Trophoblast cell (in vitro differentiated cells and primary cell): ENCODE data around the gene MYL4. TPM values are rescaled to one million over a fixed set of nuclear protein-coding genes. Genes with fewer than 3 reads are reported as not detected.

Experiments used
- DNase-seq, 2 donors: peaks; one replicate each; pipeline ENCODE4 v3.0.0-alpha.2; 2016
- H2AFZ ChIP-seq: 2 replicates; pipeline ENCODE4 v1.6.1; 2013; ENCODE audit warnings: low read length, moderate library complexity, mild to moderate bottlenecking; ENCODE audit not compliant: insufficient read depth, poor library complexity
- H2AK5ac ChIP-seq: 2 replicates; pipeline ENCODE4 v1.6.1; 2013; ENCODE audit warnings: mild to moderate bottlenecking, low read length
- H2BK120ac ChIP-seq: 2 replicates; pipeline ENCODE4 v1.6.1; 2013; ENCODE audit warnings: low read length, mild to moderate bottlenecking, moderate library complexity; ENCODE audit not compliant: insufficient read depth, poor library complexity
- H2BK12ac ChIP-seq: 2 replicates; pipeline ENCODE4 v1.6.1; 2013; ENCODE audit warnings: mild to moderate bottlenecking, low read length, moderate library complexity
- H2BK5ac ChIP-seq: 2 replicates; pipeline ENCODE4 v1.6.1; 2013; ENCODE audit warnings: low read length, low read depth, moderate library complexity, mild to moderate bottlenecking; ENCODE audit not compliant: poor library complexity
- H3K14ac ChIP-seq: 2 replicates; pipeline ENCODE4 v1.6.1; 2013; ENCODE audit warnings: mild to moderate bottlenecking, low read length
- H3K18ac ChIP-seq: 2 replicates; pipeline ENCODE4 v1.6.1; 2013; ENCODE audit warnings: mild to moderate bottlenecking, low read length
- H3K23ac ChIP-seq: 2 replicates; pipeline ENCODE4 v1.6.1; 2013; ENCODE audit warnings: low read length
- H3K27ac ChIP-seq: 2 replicates; pipeline ENCODE4 v1.5.1; 2013; ENCODE audit warnings: low read depth, mild to moderate bottlenecking, inconsistent platforms, low read length, moderate library complexity
- H3K27me3 ChIP-seq: 2 replicates; pipeline ENCODE4 v1.6.1; 2013; ENCODE audit warnings: inconsistent platforms, mild to moderate bottlenecking, low read length, moderate library complexity; ENCODE audit not compliant: insufficient read depth
- H3K36me3 ChIP-seq, 2 experiments: 1 replicate in 1 of 2; 2 replicates in 1 of 2; pipeline ENCODE4 v1.6.1; 2013; ENCODE audit warnings: low read length in 2 of 2, mild to moderate bottlenecking in 2 of 2, moderate library complexity in 1 of 2; ENCODE audit not compliant: insufficient read depth in 2 of 2, control insufficient read depth in 1 of 2
- H3K4ac ChIP-seq: 2 replicates; pipeline ENCODE4 v1.6.1; 2013; ENCODE audit warnings: low read depth, mild to moderate bottlenecking, low read length, moderate library complexity
- H3K4me1 ChIP-seq, 2 experiments: 1 replicate in 1 of 2; 2 replicates in 1 of 2; pipeline ENCODE4 v1.6.1; 2013; ENCODE audit warnings: low read length in 2 of 2, mild to moderate bottlenecking in 2 of 2, moderate library complexity in 1 of 2; ENCODE audit not compliant: insufficient read depth in 2 of 2, control insufficient read depth in 1 of 2
- H3K4me2 ChIP-seq: 2 replicates; pipeline ENCODE4 v1.6.1; 2013; ENCODE audit warnings: inconsistent platforms, mild to moderate bottlenecking, low read length, moderate library complexity
- H3K4me3 ChIP-seq: 2 replicates; pipeline ENCODE4 v1.5.1; 2013; ENCODE audit warnings: mild to moderate bottlenecking, low read depth, low read length, inconsistent platforms
- H3K79me1 ChIP-seq: one replicate; pipeline ENCODE4 v1.6.1; 2013; ENCODE audit warnings: low read length
- H3K79me2 ChIP-seq: 2 replicates; pipeline ENCODE4 v1.6.1; 2013; ENCODE audit warnings: low read length, mild to moderate bottlenecking; ENCODE audit not compliant: control insufficient read depth, insufficient read depth, poor library complexity
- H3K9ac ChIP-seq: 2 replicates; pipeline ENCODE4 v1.6.1; 2013; ENCODE audit warnings: mild to moderate bottlenecking, low read length
- H3K9me3 ChIP-seq: 2 replicates; pipeline ENCODE4 v1.6.1; 2013; ENCODE audit warnings: low read depth, mild to moderate bottlenecking, control low read depth, inconsistent platforms, low read length; ENCODE audit not compliant: insufficient read depth
- H4K12ac ChIP-seq: 2 replicates; pipeline ENCODE4 v1.6.1; 2013; ENCODE audit warnings: low read depth, mild to moderate bottlenecking, low read length, moderate library complexity
- H4K8ac ChIP-seq: 2 replicates; pipeline ENCODE4 v1.6.1; 2013; ENCODE audit warnings: low read depth, mild to moderate bottlenecking, low read length, moderate library complexity
- H4K91ac ChIP-seq: one replicate; pipeline ENCODE4 v1.6.1; 2013; ENCODE audit warnings: low read depth, mild to moderate bottlenecking, low read length, moderate library complexity
- WGBS: extraction: QIAGEN DNeasy Blood & Tissue Kit; methylation state at CpG from one replicate; pipeline ENCODE4 v1.1.7; 2013; ENCODE audit warnings: missing lambda C conversion rate; ENCODE audit not compliant: insufficient read length, insufficient coverage; ENCODE audit errors: extremely low coverage; 5-methylcytosine and 5-hydroxymethylcytosine counted together
- polyA plus RNA-seq: library from polyadenylated mRNA; stranded (reverse); fragments of 200-250 nt; gene quantifications from 2 replicates; pipeline ENCODE4 v1.2.3, GENCODE V29; 2013

The MYL4 gene
- polyA plus RNA-seq, result 12.4 and 12.9 TPM in 2 replicates

- Histone ChIP-seq H3K27ac (no peak within 1 kb of the TSS), H4K91ac (no peak within 1 kb of the TSS), H3K79me1 (peaks cover 6% of the 10 kb centered on the region), H2BK5ac (no peak within 1 kb of the TSS), H3K79me2 (no peaks in the 10 kb centered on the region), H4K12ac (no peak within 1 kb of the TSS), H3K9ac (no peak within 1 kb of the TSS), H2BK120ac (no peak within 1 kb of the TSS), H3K23ac (no peak within 1 kb of the TSS), H3K9me3 (no peaks in the 10 kb centered on the region), H2AFZ (no peak within 1 kb of the TSS), H3K18ac (no peak within 1 kb of the TSS), H3K36me3 (no peaks in the 10 kb centered on the region), H2AK5ac (peak within 1 kb of the TSS; percentile 20), H3K4me2 (peak within 1 kb of the TSS; percentile 6), H3K4me1 (peaks cover 21 to 37% of the 10 kb centered on the region in 2 experiments), H3K27me3 (no peaks in the 10 kb centered on the region), H3K14ac (no peak within 1 kb of the TSS), H2BK12ac (peak within 1 kb of the TSS; percentile 20), H4K8ac (no peak within 1 kb of the TSS), H3K4ac (peak within 1 kb of the TSS; percentile 5), H3K4me3 (no peak within 1 kb of the TSS)
- DNase-seq, result peak in 1 of 2 donors; percentile 23
- no CpG with 5 or more reads among the region's 6 CpGs for WGBS
These were observed at the start of gene MYL4 for GRCh38 chr17:47208744-47209488. TSS of gene MYL4 (plus strand) at chr17:47209348. CDS start at chr17:47209423, 75 bp downstream.

DNA sequence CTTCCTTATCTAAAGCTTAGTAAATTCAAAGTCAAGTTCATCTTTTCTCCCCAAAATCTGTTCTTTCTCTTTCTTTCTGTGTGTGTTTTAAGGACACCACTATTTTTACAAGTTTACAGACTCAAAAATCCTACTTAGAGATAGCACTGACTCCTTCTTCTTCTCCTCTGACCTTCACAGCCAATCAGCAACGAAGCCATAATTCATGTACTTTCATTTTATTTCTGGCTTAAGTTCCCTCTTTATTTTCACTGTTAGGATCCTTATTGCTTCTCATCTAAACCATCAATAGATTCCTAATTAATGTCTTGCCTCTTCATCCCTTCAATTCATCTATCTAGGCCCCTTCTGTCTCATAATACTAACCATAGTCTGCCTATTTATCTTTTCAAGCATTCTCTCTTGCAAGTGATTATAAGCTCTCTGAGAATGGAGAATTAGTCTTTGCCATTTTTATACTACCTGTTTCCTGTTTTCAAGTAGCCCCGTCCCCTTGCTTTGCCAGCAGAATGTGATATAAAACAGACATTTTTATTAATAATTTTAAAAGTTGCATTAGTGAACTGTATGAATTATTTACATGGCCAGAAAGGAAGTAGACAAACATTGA, 47.0 kb upstream of the MYL4 start:
- WGBS, result no CpG with 5 or more reads among the region's 2 CpGs
- Histone ChIP-seq H3K4ac (no peak overlapping the region), H3K36me3 (peaks cover 23 to 27% of the 10 kb centered on the region in 2 experiments), H3K79me1 (no peaks in the 10 kb centered on the region), H3K23ac (no peak overlapping the region), H4K12ac (no peak overlapping the region), H3K18ac (no peak overlapping the region), H3K4me1 (no peaks in the 10 kb centered on the region), H2AFZ (no peak overlapping the region), H3K14ac (no peak overlapping the region), H3K27me3 (no peaks in the 10 kb centered on the region), H3K4me3 (no peak overlapping the region), H3K9me3 (no peaks in the 10 kb centered on the region), H2BK12ac (no peak overlapping the region), H2AK5ac (no peak overlapping the region), H3K79me2 (no peaks in the 10 kb centered on the region), H3K4me2 (no peak overlapping the region), H3K27ac (no peak overlapping the region), H2BK120ac (no peak overlapping the region), H2BK5ac (no peak overlapping the region), H3K9ac (no peak overlapping the region), H4K8ac (no peak overlapping the region), H4K91ac (no peak overlapping the region)
- no peak for DNase-seq

- H3K4me1 ChIP-seq, result no peaks in the 10 kb centered on the region
- H3K14ac ChIP-seq, result no peak overlapping the region
- no peaks in the 10 kb centered on the region for H3K79me1 ChIP-seq
- H3K4me3 ChIP-seq, result no peak overlapping the region
- H2AFZ ChIP-seq, result no peak overlapping the region
- H2BK12ac ChIP-seq, result no peak overlapping the region
- H4K91ac ChIP-seq, result no peak overlapping the region
- no peak overlapping the region for H3K4me2 ChIP-seq
- no CpG with 5 or more reads among the region's 5 CpGs for WGBS
- no peak overlapping the region for H3K9ac ChIP-seq
- H2BK5ac ChIP-seq, result no peak overlapping the region
- no peaks in the 10 kb centered on the region for H3K79me2 ChIP-seq
- H4K12ac ChIP-seq, result no peak overlapping the region
- H3K27me3 ChIP-seq, result no peaks in the 10 kb centered on the region
- H3K18ac ChIP-seq, result no peak overlapping the region
- no peak overlapping the region for H3K4ac ChIP-seq
- no peak overlapping the region for H2BK120ac ChIP-seq
- H4K8ac ChIP-seq, result no peak overlapping the region
- no peak for DNase-seq
- no peak overlapping the region for H3K23ac ChIP-seq
- no peak overlapping the region for H3K27ac ChIP-seq
- H2AK5ac ChIP-seq, result no peak overlapping the region
- H3K36me3 ChIP-seq, result peaks cover 26 to 31% of the 10 kb centered on the region in 2 experiments
- H3K9me3 ChIP-seq, result no peaks in the 10 kb centered on the region
These were observed 44.9 kb upstream of the MYL4 start for GRCh38 chr17:47164263-47164662.

DNA sequence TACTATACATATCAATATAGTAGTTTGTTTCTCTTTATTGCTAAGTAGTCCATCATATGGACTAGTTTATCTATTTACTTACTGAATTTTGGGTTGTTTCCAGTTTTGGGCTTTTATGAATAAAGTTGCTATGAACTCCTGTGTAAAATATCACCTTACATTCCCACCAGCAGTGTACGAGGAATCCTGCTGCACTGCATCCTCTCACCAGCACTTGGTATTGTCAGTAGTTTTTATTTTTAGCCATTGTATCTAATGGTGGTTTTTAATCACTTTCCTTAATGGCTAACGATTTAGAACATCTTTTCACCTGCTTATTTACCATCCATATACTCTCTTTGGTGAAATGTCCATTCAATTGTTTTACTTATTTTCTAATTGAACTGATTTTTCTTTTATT, 44.0 kb upstream of the MYL4 start:
- no peak overlapping the region for H3K18ac ChIP-seq
- H2BK5ac ChIP-seq, result no peak overlapping the region
- H2AK5ac ChIP-seq, result no peak overlapping the region
- H4K91ac ChIP-seq, result no peak overlapping the region
- H3K27ac ChIP-seq, result no peak overlapping the region
- H4K8ac ChIP-seq, result no peak overlapping the region
- H4K12ac ChIP-seq, result no peak overlapping the region
- H3K79me1 ChIP-seq, result no peaks in the 10 kb centered on the region
- no peak overlapping the region for H3K4ac ChIP-seq
- H3K14ac ChIP-seq, result no peak overlapping the region
- H3K36me3 ChIP-seq, result peaks cover 25% of the 10 kb centered on the region in 2 experiments
- H2BK120ac ChIP-seq, result no peak overlapping the region
- H3K79me2 ChIP-seq, result no peaks in the 10 kb centered on the region
- H3K4me2 ChIP-seq, result no peak overlapping the region
- no peaks in the 10 kb centered on the region for H3K9me3 ChIP-seq
- H3K23ac ChIP-seq, result no peak overlapping the region
- no peak overlapping the region for H2AFZ ChIP-seq
- no peaks in the 10 kb centered on the region for H3K4me1 ChIP-seq
- DNase-seq, result no peak
- H3K4me3 ChIP-seq, result no peak overlapping the region
- no CpG with 5 or more reads among the region's 2 CpGs for WGBS
- no peak overlapping the region for H2BK12ac ChIP-seq
- H3K9ac ChIP-seq, result no peak overlapping the region
- no peaks in the 10 kb centered on the region for H3K27me3 ChIP-seq
